Hematopoietic multipotent progenitor cell treated with erythropoietin and hydrocortisone succinate and interleukin-3 and kit ligand, for 15 days (in vitro differentiated cells): Measurements from ENCODE around the gene GALNT1.
"Not testable (repeated sequence)": the region's sequence is repeated elsewhere in the genome, so short reads cannot be mapped to it uniquely, and the experiment has no call there.

Experiments used
- DNase-seq: peaks from one replicate; pipeline ENCODE4 v3.0.0-alpha.2; 2015; ENCODE audit warnings: low spot score

Gene GALNT1

DNA sequence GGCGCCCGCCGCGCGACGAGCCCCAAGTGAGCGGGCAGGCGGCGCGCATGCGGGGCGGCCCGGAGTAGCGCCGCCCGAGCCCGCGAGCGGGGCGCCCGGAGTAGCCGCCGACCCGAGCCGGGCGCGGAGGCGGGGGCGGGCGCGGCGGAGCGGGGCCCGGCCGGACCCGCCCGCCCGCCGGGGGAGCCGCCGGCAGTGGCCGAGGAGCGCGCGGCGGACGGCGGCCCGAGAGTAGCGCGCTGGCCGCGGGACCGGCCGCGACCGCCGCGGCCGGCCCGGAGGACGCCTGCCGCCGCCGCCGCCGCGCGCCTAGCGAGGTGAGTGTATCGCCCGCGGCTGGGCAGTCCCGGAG lies at the start of gene GALNT1:
GALNT1 (plus strand) TSS at position 195 of the 352 bp plus-strand sequence. CDS start 72,923 bp downstream, outside the sequence.
- no peak for DNase-seq

- DNase-seq = no peak
Measured at GRCh38 chr18:35533916-35534405, 47.6 kb upstream of the GALNT1 start.

GRCh38 chr18:35535297-35535696 lies 46.2 kb upstream of the GALNT1 start:
- DNase-seq = no peak

DNA sequence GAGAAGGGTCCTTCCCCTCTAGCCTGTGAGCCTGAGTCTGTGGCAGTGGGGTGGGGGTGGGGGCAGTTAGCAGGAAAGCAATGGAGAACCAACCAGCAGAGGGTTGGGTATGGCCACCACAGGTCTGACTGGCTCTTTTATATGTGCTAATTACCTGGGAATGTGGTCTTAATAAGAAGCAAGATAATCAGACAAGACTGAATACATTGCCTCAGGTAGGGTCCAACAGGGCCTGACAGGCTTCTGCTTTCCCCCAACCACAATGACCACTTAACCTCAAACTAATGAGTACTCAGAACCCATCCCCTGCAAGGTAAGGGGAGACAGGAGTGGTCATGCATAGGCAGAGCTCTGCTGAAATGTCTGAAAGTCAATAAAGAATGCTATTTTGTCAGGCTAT lies 39.2 kb upstream of the GALNT1 start:
- DNase-seq = no peak

DNA sequence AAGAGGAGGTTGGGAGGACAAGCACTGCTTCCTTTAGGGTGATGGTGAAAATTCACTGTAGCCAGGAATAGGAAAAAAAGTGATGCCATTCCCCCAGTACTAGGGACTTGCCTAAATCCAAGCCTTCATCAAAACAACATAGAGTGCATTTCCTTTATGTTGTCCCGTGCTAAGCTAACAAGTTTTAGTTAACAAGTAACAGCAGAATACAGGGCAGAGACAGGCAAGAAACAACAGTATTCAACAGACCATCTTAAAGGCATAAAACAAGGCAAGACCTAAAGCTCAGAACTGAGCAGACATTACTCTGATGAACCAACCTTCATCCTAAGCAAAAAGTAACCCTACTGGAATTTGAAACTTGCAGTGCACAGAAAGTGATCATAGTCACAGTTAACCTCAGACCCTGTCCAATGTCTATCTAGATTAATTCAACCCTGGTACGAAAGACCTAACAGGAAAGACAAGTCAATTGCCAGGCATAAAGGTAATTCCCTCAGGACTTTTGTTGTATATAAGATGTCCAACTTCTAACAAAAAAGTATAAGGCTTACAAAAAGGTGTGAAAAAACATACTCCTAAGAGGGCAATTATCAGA lies 34.4 kb upstream of the GALNT1 start:
- no peak for DNase-seq

- no peak for DNase-seq
Measured at GRCh38 chr18:35549564-35549963, 32.0 kb upstream of the GALNT1 start.

GRCh38 chr18:35553300-35553699 lies 28.2 kb upstream of the GALNT1 start:
- DNase-seq = no peak

DNA sequence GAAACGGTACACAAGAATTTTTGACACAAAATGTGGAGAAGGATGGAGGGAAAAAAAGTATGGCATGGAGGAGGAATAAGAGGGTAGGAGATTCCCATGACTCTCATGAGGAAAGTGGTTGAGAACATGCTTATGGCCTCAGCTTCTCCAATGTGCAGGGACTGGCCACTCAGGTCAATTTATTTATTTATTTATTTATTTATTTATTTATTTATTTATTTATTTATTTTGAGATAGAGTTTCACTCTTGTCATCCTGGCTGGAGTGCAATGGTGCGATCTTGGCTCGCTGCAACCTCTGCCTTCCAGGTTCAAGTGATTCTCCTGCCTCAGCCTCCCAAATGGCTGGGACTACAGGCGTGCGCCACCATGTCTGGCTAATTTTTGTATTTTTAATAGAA lies 26.0 kb upstream of the GALNT1 start:
- not testable (repeated sequence) for DNase-seq

DNA sequence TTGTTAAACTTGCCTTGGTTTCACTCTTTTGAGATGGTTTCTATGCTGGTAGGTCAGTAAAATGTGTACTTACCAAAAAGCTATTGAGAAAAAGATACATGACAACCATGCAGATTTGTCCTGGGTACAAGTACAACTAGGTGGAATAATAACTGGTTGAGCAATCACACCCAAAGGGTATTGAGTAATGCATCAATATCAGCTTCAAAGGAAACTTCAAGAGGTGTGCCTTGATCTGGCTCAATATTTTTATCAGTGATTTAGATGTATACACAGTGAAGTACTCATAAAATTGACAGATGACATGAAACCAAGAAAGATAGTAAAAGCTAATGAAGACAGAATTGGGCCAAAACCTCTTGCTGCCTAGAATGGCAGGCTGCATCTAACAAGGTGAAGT lies 21.7 kb upstream of the GALNT1 start:
- no peak for DNase-seq

DNA sequence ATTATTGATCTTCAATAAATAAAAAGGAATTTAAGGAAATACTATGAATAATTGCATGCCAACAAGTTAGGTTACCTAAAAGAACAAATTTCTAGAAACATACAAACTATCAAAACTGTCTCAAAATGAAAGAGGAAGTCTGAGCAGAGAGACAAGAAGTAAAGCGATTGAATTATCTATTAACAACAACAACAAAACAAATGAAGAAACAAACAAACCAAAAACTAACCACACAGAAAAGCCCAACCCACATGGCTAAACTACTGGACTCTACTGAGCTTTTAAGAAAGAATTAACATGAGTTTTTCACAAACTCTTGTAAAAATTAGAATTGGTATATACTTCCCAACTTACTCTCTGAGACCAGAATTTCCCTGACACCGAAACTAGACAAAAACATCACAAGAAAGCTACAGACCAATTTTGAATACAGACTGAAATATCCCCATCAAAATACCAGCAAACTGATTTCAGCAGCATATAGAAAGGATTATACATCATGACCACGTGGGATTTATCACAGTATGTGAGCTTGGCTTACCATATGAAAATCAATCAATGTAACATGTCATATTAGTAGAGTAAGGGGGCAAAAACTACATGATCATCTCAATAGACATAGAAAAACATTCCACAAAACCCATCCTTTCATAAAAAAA lies 16.6 kb upstream of the GALNT1 start:
- DNase-seq = no peak

- DNase-seq = no peak
Measured at GRCh38 chr18:35566019-35566418, 15.5 kb upstream of the GALNT1 start.

GRCh38 chr18:35570182-35570581 lies 11.4 kb upstream of the GALNT1 start:
- DNase-seq = no peak

GRCh38 chr18:35571138-35571537 lies 10.4 kb upstream of the GALNT1 start:
- DNase-seq = no peak

- no peak for DNase-seq
Measured at GRCh38 chr18:35572644-35573043, 8.9 kb upstream of the GALNT1 start.

DNA sequence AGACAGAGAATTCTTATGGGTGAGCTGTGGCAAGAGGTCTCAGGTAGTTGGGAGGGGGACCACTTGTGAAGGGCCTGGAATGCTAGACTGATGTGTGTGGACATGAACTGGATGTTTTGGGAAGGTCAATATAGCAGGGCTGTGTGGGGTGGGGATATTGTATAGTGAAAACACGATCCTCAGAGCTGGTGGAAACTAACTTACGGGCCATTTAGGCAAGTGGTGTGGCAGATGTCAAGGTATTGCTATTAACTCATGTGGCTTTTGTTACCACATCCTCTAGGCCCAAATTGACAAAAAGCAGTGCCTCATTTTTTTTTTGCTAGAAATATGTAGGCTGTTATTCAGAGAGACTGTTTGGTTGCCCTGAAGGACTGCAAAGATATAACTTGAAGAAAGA lies 8.0 kb upstream of the GALNT1 start:
- DNase-seq = no peak

DNA sequence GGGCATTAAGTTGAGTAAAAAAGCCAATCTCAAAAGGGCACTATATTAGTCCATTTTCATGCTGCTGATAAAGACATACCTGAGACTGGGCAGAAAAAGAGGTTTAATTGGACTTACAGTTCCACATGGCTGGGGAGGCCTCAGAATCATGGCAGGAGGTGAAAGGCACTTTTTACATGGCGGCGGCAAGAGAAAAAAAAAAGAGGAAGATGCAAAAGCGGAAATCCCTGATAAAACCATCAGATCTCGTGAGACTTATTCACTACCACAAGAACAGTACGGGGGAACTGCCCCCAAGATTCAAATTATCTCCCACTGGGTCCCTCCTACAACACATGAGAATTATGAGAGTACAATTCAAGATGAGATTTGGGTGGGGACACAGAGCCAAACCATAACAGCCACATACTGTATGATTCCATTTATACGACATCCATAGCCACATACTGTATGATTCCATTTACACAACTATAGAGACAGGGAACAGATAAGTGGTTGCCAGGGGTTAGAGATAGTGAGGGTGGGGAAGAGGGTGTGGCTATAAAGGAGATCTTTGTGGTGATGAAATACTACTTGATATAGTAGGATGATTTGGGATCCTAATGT lies 5.2 kb upstream of the GALNT1 start:
- DNase-seq = not testable (repeated sequence)

- DNase-seq = no peak
Measured at GRCh38 chr18:35577045-35577848, 4.3 kb upstream of the GALNT1 start.

GRCh38 chr18:35578481-35578880 lies 3.1 kb upstream of the GALNT1 start:
- DNase-seq = no peak

DNA sequence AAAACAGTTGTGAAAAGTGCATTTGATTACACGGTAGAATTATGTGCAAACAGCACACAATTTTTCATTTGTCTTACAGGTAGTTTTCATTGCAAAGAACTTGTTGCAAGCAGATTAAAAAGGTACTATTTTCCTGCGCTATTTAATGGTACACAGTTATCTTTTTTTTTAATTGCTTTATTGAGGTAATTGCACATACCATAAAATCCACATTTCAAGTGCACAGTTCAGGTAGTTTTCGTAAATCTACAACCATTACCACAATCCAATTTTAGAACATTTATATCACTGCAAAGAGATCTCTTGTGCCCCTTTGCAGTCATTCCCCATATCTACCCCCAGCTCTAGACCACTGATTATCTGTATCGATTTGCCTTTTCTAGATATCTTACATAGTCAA lies 2.6 kb upstream of the GALNT1 start:
- no peak for DNase-seq

GRCh38 chr18:35580701-35581539 lies 620 bp upstream of the GALNT1 start:
- DNase-seq = peak; percentile 38

DNA sequence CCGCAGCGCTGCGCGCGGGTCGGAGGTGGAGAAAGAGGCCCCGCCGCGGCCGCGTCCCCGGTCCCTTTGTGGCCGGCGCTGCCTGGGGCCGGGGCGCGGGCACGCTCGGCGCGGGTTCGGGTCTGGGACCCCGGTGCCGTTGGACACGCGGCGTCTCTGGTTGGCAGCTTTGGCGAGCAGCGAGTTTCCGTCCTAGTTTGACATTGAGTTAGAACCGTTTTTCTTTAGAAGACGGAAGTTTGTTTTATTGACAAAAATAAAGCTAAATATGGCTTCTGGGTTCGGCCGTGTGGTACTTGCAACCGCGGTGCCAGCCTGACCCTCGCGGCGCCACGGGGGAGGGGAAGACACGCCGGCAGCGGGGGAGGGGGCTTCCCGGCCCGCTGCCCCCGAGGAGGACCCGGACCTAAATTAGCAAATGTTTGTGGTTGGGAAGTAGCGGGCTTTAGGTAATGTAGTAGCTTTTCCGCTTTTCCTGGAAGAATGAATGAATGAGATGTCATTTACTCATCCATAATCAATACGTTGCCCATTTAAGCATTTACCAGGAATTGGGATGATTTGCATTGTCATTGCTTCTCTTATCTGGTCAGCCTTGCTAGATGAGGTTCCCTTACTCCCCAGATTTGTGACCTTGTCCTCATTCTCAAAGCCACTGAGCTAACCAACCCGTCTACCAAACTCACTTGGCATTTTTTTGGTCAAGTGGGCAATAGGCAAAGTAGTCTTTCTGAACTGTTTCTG lies 530 bp downstream of the GALNT1 start:
- DNase-seq = no peak
